Measurements from ENCODE around the gene PHF5A.

The PHF5A gene, protein sequence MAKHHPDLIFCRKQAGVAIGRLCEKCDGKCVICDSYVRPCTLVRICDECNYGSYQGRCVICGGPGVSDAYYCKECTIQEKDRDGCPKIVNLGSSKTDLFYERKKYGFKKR

DNA sequence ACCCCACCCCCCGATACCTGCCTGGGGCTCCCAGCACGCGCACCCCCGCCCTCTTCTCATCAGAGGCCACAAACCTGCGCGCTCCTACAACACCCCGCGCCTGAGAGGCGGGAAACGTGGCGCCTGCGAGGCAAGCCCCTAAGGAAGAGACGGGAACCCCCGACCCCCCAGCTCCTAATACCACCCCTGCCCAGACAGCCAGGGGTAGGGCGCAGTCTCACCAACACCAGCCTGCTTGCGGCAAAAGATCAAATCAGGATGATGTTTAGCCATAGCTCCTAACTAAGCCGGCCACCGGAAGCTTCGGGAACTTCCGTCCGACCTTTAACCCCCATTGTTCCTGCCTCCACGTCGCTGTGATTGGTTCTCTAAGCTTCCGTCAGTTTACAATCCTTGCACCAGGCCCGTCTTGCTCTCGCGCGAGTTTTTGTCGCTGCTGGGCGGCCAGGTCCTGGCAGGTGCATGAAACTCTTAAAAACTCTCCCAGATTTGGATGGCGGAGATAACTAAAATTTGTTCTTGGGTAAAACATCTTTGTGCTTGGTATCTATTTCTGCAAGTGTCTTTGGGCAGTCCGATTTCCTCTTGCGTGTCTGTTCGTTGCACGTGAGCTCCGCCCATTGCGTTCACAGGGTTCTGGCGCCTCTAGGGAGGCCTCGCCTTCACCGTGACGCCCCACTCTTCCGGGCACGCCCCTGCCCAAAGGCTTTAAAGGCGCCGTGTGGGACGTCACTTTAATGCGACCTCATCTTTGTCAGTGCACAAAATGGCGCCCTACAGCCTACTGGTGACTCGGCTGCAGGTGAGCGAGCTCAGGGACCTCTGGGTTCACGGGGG lies at the start of gene PHF5A, which contains the start of gene ACO2:
TSS of gene PHF5A (minus strand) at position 312 of the 837 bp plus-strand sequence. CDS start at position 273, 39 bp downstream.
TSS of gene ACO2 (plus strand) at position 737 of the 837 bp plus-strand sequence. CDS start at position 767, 30 bp downstream.
- DNase-seq = peak; percentile 96 to 98

DNA sequence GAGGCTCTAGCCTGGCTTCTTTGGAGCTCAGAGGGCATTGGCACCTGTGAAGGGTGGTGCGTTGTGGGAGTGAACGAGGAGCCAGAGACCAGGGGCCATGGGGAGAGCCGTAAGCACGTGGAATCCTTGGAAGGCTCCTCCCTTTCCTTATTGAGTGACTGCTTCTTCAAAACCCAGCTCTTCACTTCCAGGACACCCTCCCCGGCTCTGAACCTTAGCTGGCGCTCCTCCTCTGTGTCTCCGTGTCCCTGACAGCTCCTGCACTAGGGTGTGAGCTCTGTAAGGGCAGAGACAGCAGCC lies 49.5 kb upstream of the PHF5A start:
- DNase-seq = no peak

DNA sequence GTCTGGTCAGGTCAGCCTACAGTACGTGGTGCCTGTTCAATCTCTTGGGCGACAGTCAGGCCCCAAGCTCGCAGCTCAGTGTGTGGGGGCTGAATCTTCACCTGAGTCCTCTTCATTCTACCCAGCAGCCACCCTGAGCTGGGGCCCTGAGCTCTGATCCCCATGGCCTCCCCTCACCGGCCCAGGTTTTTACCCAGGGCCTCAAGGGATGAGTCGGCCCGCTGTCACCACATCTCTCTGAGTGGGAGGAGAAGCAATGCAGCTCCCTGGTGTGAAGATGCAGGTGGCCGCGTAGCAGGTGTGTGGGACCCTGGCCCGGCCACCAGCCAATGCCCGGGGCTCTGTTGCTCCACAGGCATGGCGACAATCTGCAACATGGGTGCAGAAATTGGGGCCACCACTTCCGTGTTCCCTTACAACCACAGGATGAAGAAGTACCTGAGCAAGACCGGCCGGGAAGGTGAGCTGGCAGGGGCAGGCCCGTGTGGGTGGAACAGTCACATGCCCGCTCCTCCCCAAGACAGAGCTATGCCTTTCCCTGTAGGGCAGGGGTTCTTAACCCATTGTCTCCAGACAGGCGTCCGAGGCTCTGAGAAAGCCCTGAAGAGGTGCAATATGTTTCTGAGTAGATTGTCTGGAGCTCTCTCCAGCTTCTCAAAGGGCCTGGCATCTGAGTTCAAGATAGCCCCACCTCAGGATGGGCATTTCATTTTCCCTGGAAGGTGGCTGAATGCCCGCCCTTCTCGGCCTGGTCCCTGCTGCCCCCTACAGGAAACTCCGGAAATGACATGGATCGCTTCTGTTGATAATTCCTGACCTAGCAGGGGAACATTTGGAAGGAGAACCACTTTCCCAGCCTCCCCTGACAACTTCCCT lies 48.9 kb upstream of the PHF5A start:
- peak; percentile 7 to 43 for DNase-seq

DNA sequence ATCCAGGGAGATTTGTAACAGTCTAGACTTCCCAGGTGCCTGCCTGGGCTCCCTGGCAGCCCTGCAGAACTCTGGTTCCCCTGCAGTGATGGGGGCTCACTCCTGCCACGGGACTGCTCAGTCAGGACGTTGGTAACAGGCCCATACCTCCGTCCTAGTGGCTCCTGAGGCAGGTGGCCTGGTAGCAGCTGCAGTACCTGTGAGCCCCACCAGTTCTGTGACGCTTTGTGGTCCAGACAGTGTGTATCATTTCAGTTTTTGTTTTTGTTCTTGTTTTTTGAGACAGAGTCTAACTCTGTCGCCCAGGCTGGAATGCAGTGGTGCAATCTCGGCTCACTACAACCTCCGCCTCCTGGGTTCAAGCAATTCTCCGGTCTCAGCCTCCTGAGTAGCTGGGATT lies 48.0 kb upstream of the PHF5A start:
- no peak for DNase-seq

DNA sequence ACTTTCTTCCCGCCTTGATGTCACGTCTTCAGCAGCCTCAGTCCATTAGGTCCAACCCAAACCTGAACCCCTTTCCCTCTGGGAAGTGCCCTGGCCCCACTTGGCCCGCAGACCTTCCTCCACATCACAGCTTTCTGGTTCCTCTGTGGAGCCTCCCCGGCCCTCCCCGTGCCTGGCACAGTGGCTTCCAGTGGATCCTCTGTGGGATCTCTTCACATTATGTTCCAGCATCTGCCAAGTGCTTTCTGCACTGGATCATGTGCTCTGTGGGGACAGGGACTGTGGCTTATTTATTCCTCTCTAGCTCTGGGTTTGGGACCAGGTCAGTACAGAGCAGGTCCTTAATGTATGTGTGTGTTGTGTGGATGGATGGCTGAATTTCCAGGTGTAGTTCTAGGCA lies 44.9 kb upstream of the PHF5A start:
- no peak for DNase-seq

DNA sequence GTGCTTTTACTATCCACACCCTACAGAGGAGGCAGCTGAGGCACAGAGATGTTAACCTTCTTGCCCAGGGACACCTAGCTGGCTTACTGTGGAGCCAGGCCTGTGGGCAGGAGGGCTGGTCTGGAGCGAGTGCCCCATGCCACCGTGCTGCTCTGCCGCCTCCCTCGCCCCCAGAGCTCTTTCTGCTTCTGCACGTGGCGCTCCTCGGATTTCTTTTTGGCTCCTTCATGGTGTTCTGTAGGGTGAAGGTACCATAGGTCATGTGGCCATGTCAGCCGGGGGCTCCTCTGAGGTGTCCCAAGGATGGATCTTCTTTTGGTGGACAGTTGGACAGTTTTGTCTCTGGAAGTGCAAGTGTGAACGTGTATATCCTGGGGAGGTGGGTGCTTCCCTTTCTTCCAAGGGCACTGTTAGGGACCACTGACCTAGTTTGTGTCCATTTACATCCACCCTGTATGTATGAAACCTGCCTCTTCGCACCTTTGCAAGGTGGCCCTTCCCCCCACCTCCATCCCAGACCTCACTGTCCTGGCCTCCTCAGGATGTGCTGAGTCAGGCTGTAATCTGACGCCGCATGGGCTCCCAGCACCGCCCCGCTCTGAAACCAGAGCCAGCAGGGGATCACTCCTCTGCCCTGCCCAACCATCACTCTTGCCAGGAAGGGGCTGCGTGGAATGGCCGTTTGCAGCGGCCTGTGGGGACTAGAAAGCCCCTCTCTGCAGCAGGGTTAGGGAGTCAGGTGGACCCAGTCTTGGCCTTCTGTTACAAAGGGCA lies 44.1 kb upstream of the PHF5A start:
- no peak for DNase-seq

DNA sequence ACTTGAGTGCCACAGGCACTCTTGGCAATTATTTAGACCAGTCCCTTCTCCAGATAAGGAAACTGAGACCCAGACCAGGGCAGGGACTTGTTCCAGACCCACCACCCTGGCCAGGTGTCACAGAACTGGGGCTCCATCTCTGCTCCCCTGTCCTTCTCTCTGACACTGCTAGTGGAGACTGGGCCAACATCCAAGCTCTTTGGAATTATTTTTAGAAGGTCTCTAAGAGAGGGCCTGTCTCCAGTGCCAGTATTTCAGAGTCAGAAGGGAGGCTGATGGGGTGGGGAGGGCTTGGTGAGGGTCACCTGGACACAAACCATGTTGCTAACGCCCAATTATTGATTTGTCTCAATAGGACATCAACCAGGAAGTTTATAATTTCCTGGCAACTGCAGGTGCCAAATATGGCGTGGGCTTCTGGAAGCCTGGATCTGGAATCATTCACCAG lies 43.1 kb upstream of the PHF5A start:
- no peak for DNase-seq

DNA sequence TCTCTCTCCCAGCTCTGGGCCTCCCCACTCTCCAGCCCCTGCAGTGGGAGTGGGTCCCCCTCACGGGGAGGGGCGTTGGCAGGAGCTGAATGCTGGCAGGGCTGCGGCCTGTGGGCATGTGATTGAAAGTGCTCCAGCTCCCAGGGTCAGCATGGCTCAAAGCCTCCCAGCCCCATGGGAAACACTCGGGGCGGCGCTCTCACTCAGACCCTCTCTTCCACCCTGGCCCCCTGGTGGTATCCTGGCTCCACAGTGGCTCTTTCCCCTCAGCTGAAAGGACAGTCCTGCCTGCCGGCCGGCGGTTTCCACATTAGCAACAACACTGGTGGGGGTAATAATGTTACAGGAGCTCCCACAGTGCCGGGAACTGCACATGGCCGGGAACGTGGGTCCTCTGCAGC lies 40.3 kb upstream of the PHF5A start:
- DNase-seq = no peak

DNA sequence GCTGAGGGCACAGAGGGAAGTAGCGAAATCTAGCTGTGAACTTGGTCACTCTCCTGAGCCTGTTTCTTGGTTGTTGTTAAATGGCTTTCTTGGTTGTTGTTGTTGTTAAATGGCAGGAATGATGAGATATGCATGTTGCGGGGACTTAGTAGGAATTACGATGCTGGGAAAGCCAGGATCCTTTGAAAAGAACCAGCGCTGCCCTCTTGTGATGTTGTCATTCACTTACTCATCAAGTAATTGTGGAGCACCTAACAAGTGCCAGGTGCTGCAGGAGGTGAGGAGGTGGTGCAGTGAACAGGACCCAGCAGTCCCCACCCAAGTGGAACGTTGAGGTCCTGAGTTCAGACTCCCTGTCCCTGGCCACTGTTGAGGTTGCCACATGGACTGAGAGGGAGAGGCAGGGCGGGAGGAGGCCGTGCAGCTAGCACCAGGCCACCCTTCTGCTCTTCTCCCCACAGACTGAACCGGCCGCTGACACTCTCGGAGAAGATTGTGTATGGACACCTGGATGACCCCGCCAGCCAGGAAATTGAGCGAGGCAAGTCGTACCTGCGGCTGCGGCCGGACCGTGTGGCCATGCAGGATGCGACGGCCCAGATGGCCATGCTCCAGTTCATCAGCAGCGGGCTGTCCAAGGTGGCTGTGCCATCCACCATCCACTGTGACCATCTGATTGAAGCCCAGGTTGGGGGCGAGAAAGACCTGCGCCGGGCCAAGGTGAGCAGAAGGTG lies 39.0 kb upstream of the PHF5A start:
- DNase-seq = no peak

DNA sequence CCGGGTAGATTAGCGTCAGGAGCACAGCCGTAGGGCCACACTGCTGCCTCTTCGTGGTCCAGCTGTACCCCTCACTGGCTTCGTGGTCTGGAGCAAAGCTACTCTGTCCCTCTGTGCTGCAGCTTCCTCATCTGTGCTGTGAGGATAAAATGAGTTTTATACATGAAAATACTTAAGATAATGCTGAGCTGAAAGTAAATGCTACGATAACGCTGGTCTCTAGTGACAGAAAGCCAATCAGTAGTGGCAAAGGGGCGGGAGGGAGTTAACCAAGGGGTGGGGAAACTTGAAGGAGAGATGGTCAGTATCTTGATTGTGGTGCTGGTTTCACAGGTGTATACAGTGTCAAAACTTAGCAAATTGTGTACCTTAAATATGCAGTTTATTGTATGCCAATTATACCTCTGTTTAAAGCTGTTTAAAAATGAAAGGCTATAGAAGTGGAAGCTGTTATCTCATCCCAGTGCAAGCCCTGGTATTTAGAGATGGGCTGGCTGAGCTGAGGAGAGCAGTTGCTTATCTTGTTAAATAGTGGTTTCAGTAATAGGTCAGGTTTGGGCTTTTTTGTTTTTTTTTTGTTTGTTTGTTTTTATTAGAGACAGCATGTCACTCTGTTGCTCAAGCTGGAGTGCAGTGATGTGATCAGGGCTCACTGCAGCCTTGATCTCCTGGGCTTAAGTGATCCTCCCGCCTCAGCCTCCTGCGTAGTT lies 37.2 kb upstream of the PHF5A start:
- DNase-seq = no peak

DNA sequence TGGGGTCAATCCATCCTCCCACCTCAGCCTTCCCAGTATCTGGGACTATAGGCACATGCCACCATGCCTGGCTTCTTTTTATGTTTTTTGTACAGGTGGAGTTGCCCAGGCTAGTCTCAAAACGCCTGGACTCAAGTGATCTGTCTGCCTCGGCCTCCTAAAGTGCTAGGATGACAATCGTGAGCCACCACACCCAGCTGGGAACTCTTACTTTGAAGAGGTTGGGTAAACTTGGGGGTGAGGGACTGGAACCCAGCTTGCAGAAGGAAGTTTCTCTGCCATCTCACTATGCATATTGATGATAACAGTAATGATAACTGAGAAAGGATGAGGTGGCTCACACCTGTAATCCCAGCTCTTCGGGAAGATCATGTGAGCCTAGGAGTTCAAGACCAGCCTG lies 36.3 kb upstream of the PHF5A start:
- DNase-seq = no peak

DNA sequence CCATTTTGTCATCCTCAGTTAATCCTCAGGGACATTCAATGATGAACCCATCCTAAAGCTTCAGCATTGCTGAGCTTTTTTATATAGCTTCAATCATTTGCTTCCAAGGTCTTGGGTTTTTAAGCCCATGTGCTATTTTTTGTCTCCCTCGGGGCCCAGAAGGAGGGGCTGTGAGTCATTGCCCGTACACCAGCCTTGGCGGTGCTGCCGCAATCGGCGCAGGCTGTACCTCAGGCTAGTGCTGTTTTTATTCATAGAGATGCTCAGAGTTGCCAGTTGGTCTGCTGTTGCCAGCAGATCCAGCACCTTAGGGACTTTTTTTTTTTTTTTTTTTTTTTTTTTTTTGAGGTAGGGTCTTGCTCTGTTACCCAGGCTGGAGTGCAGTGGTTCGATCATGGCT lies 35.9 kb upstream of the PHF5A start:
- no peak for DNase-seq

DNA sequence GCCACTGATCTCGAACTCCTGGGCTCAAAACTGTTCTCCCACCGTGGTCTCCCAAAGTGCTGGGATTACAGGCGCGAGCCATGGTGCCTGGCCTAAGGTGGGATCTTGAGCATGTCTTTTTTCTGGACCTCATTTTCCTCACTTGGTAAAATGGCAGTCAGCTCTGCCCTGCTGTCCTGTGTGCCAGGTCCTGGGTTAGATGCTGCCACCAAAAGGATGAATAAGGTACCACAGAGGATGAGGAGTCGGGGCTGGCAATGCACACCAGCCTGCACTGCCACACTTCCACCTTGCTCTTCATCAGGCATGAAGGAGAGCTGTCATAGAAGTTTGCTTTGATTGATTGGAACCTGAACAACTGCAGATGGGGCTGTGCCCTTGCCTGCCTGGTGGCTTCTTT lies 32.7 kb upstream of the PHF5A start:
- DNase-seq = peak; percentile 28 to 37

DNA sequence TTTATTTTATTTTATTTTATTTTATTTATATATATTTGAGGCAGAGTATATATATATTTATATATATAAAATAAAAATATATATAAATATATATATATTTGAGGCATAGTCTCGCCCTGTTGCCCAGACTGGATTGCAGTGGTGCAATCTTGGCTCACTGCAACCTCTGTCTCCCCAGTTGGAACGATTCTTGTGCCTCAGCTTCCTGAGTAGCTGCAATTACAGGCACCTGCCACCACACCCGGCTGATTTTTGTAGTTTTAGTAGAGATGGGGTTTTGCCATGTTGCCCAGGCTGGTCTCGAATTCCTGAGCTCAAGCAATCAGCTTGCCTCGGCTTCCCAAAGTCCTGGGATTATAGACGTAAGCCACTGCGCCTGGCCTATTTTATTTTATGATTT lies 31.8 kb upstream of the PHF5A start:
- no peak for DNase-seq

DNA sequence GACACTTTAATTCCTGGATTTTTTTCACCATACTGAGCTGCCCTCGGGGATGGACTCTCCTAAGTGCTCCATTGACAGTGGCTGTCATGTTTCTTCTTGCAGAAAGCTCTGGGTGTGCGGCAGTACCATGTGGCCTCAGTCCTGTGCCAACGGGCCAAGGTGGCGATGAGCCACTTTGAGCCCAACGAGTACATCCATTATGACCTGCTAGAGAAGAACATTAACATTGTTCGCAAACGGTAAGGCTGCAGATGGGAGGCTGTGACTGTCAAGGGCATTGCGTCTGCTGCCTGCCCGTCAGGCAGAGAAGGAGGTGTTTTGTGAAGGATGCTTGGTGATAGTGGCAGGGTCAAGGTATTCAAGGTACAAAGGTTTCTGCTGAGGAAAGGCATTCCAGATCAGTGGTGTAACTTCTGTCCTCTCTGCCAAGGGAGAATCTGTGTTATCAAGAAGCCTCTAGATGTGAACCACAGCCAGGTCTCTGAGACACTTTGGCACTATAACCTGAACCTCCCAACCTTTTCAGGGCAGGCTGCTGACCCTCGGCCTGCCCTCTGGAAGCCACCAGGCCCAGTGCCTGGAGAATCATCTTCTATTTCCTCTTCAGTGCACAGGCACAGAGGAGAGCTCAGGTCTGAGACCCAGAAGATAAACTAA lies 31.3 kb upstream of the PHF5A start:
- no peak for DNase-seq

DNA sequence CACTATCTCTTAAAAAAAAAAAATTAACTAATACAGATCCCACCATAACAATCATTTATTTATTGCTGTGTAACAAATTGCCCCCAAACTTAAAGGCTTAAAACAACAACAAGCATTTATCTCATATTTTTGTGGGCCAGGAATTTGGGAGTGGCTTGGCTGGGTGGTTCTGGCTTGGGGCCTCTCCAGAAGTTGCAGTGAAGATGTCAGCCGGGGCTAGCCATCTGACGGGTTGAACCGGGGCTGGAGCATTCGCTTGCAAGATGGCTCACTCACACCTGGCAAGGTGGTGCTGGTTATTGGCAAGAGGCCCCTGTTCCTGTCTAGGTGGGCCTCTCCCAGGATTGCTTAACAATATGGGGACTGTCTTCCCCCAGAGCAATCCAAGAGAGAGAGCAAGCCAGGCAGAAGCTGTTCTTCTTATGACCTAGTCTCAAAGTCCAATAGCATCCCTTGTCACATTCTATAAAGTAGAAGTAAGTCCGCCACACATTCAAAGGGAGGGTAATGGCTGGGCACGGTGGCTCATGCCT lies 29.9 kb upstream of the PHF5A start:
- no peak for DNase-seq

DNA sequence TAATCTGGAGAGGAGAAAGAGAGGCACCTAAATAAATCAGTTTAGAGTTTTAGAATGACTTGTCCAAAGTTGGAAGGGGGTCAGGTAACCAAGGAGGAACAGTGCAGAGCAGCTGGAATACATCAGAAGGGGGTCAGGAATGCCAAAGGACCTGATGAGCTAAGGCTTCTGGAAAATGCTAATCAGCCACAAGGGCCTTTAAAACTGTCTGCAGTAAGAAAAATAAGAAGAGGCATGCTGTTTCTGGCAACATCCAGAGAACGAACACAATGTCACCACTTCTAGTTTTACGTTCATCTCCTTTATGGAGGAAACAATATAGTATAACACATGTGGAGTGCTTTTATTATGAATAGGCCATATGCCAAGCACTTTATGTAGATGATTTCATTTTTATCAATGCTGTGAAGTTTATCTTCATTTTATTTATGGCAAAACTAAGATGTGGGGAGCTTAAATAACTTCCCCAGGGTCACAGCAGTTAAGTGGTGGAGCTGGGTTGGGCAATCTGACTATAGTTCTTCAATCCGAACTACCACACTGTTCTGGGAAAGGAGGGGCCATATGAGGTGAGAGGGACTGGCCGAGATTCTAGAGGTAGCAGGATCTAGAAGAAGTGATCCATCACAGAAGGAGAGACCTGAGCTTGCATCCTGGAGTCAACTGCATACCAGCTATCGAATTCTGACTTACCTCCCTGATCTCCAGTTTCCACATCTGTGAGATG lies 23.0 kb upstream of the PHF5A start:
- DNase-seq = no peak

DNA sequence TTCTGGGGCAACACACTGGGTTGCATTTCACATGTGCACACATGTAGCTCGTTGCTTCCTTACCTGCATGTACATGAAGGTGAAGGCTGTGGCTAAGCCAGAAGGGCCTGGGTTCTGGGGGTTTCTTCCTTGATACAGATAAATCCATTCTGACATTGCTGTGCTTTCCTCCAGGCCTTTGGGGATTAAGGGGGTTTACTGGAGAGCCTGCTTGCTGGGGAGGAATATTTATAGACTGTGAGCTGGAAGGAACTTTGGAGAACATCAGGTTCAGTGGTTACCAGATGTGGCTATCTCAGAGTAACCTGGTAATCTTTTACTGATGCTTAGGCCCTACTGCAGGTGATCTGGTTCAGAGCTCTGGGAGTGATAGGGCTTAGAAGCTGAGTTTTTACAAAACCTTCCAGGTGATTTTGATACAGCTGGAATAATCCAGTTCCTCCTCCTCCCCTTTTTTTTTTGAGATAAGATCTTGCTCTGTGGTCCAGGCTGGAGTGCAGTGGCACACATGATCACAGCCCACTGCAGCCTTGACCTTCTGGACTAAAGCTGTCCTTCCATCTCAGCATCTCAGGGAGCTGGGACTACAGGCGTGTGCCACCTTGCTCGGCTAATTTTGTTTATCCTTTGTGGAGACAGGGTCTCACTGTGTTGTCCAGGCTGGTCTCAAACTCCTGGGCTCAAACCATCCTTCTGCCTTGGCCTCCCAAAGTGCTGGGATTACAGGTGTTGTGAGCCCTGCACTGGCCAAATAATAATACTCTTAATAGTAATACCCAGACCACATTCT lies 20.3 kb upstream of the PHF5A start:
- no peak for DNase-seq

DNA sequence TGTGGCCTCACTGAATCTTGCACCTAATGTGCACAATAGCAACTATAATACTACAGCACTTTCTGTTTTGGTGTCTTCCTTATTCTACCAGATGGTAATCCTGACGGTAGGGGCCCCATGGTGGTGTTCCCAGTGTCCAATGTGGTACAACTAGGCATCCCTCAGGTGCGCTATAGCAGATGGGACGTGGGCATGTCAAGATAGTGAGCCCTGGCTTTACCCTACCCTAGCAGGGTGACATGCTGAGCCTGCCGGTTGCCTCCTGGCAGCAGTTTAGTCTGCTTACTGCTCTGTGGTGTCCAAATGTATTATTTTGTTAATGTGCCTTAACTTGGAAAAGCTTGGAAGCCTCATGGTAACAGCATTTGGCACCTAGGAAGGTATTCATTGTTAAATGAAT lies 19.6 kb upstream of the PHF5A start:
- no peak for DNase-seq

Data from CD4-positive, alpha-beta T cell treated with Interleukin-1 beta for 1 hour (primary cell).